Measurements from ENCODE around the gene POP4. TPM values are rescaled to one million over a fixed set of nuclear protein-coding genes. Genes with fewer than 3 reads are reported as not detected.

Gene POP4
- total RNA-seq, 1 donor from 2014 or later, result 49.4 TPM

DNA sequence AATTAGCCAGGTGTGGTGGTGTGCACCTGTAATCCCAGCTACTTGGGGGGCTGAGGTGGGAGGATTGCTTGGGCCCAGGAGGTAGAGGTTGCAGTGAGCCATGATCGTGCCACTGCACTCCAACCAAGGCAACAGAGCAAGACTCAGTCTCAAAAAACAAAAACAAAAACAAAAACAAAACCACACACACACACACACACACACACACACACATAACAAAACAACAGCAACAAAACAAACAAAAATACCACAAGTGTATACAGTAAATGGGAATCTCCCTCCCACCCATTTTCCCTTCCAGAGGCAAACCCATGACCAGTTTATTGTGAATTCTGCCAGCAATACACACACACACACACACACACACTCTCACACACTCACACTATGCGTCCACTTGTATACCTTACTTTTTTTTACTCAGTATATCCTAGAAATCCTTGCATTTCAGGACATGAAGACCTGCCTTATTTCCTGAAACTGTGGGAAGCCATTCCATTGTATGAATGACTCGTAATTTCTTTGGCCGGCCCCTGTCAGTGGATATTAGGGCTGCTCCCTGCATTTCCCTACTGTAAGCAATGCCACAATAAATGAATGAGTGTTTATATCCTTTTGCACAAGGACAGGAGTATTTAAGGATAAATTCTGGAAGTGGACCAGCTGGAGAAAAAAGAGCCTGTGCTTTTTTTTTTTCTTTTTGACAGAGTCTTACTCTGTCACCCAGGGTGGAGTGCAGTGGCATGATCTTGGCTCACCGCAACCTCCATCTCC, 52.3 kb downstream of the POP4 start:
- no peak for TF ChIP-seq CTCF (IDR thresholded peaks at IDR 0.05)
- no peak for DNase-seq (ENCODE audit: low spot score)
- H3K36me3 Mint-ChIP-seq (ENCODE audit: low read depth), result peaks cover 7% of the 10 kb centered on the region
- H3K27ac Mint-ChIP-seq (ENCODE audit: unreplicated experiment), result no peak overlapping the region
- peaks cover 9% of the 10 kb centered on the region for H3K9me3 Mint-ChIP-seq (ENCODE audit: low read depth)
- H3K4me3 Mint-ChIP-seq (ENCODE audit: unreplicated experiment), result no peak overlapping the region
- peaks cover 5% of the 10 kb centered on the region for H3K27me3 Mint-ChIP-seq (ENCODE audit: low read depth)
- peaks cover 36% of the 10 kb centered on the region for H3K4me1 Mint-ChIP-seq (ENCODE audit: low read depth)

DNA sequence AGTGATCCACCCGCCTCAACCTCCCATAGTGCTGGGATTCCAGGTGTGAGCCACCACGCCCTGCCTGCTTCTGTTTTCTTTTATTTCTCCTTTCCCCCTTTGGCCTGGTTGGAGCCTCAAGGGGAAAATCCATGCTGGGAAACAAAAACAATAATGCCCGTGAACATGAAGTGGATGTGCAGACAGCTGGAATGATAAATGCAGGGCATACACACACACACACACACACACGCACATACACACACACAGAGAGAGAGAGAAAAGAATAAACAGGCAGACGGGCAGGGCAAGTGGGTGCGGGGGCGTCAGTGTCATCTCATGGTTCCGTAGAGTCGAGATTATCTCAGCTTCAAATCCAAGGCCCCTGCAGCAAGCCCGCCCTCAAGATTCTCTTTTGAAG, 54.8 kb downstream of the POP4 start:
- no peak for TF ChIP-seq CTCF (IDR thresholded peaks at IDR 0.05)
- Mint-ChIP-seq H3K27me3 (ENCODE audit: low read depth) (no peaks in the 10 kb centered on the region), H3K4me1 (ENCODE audit: low read depth) (peaks cover 51% of the 10 kb centered on the region)

DNA sequence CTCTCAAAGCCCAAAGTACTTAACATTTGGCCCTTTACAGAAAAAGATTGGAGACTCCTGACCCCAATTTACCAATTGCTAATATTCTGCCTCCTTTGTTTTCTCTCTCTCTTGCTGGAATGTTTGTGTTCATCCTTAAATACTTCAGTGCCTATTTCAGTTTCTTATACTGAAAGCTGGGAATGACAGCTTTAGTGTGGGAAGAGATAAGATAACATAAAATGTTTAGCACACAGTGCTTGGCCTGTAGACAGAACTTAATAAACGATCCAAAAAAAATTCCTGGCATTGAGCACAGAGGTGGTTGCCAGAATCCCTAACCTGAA, 56.2 kb downstream of the POP4 start:
- TF ChIP-seq CTCF (IDR thresholded peaks at IDR 0.05), result no peak
- no peak for DNase-seq (ENCODE audit: low spot score)
- Mint-ChIP-seq H3K9me3 (ENCODE audit: low read depth) (no peaks in the 10 kb centered on the region), H3K27ac (ENCODE audit: unreplicated experiment) (peak overlapping the region; percentile 99), H3K27me3 (ENCODE audit: low read depth) (no peaks in the 10 kb centered on the region), H3K4me1 (ENCODE audit: low read depth) (peaks cover 60% of the 10 kb centered on the region), H3K4me3 (ENCODE audit: unreplicated experiment) (peak overlapping the region; percentile 57), H3K36me3 (ENCODE audit: low read depth) (peaks cover 2% of the 10 kb centered on the region)

More for the DNA sequence above, 54.8 kb downstream of the POP4 start:
- DNase-seq (ENCODE audit: low spot score), result no peak
- Mint-ChIP-seq H3K9me3 (ENCODE audit: low read depth) (no peaks in the 10 kb centered on the region), H3K27ac (ENCODE audit: unreplicated experiment) (peak overlapping the region; percentile 99), H3K4me3 (ENCODE audit: unreplicated experiment) (no peak overlapping the region), H3K36me3 (ENCODE audit: low read depth) (peaks cover 2% of the 10 kb centered on the region)

DNA sequence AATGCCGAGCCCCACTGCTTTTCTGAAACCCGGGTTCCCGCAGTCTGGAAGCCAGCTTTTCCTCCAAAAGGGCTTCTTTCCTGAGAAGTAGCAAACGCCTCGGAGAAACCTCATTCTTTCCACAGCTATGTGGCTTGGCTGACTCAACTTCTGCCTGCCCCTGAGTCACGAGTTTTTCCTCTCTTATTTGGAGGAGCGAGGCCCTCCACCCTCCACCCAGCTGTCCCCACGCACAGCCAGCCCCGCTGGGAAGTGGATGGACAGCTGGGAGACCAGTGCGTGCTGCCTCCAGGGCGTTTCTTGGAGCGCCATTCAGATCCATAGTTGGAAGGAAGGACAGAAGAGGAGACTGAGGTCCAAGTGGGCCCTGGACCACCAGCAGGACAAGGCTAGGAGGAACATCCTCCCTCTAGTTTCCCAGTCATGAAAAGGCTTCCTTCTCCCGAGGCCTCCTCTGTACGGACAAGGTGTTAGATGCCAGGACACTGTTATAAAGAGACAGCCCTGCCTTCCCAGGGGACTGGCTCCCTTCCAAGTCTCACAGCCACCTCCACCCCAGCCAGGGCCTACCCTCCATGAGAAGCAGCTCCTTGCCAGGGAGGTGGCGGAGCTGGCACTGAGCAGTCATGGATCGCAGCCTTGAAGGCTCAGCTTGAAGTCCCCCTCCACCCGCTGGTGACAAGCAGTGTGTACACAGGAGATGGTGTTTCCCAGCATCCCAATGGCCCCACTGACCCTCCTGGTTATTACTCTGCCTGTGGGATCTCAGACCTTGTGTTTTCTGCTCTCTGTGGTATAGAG, 56.7 kb downstream of the POP4 start:
- Mint-ChIP-seq H3K4me1 (ENCODE audit: low read depth) (peaks cover 66% of the 10 kb centered on the region), H3K36me3 (ENCODE audit: low read depth) (peaks cover 2% of the 10 kb centered on the region), H3K27ac (ENCODE audit: unreplicated experiment) (peak overlapping the region; percentile 99), H3K9me3 (ENCODE audit: low read depth) (no peaks in the 10 kb centered on the region), H3K27me3 (ENCODE audit: low read depth) (no peaks in the 10 kb centered on the region), H3K4me3 (ENCODE audit: unreplicated experiment) (peak overlapping the region; percentile 57)
- DNase-seq (ENCODE audit: low spot score), result no peak
- TF ChIP-seq CTCF (IDR thresholded peaks at IDR 0.05), result peak; percentile 22

GRCh38 chr19:29663861-29664752, 58.0 kb downstream of the POP4 start:
- no peak for DNase-seq (ENCODE audit: low spot score)
- no peak for TF ChIP-seq CTCF (IDR thresholded peaks at IDR 0.05)
- Mint-ChIP-seq H3K4me3 (ENCODE audit: unreplicated experiment) (peak overlapping the region; percentile 59), H3K4me1 (ENCODE audit: low read depth) (peaks cover 69% of the 10 kb centered on the region), H3K27me3 (ENCODE audit: low read depth) (no peaks in the 10 kb centered on the region), H3K36me3 (ENCODE audit: low read depth) (peaks cover 2% of the 10 kb centered on the region), H3K27ac (ENCODE audit: unreplicated experiment) (peak overlapping the region; percentile 99), H3K9me3 (ENCODE audit: low read depth) (no peaks in the 10 kb centered on the region)

Measured in chondrocyte (in vitro differentiated cells).